Right lung (tissue), 5 donors: ENCODE measurements around the gene MACF1. TPM values are rescaled to one million over a fixed set of nuclear protein-coding genes. Genes with fewer than 3 reads are reported as not detected.
"Not testable (repeated sequence)": the region's sequence is repeated elsewhere in the genome, so short reads cannot be mapped to it uniquely, and the experiment has no call there.

Experiments
- DNase-seq, 2 donors: peaks; one replicate each; pipeline ENCODE4 v3.0.0-alpha.2; 2013
- polyA plus RNA-seq, 5 donors: library from polyadenylated mRNA; unstranded; fragments of 120-200 nt; gene quantifications; one replicate each; pipeline versions ENCODE4 v1.2.1 to v1.2.3, GENCODE V29; 2013; ENCODE audit warnings: inconsistent platforms in 1 of 5, low replicate concordance in 1 of 5; ENCODE audit not compliant: insufficient read length in 5 of 5, insufficient read depth in 1 of 5

MACF1 gene
- polyA plus RNA-seq, 5 donors = 388 to 476 (median 439) TPM

- DNase-seq = no peak
Observed at GRCh38 chr1:39450956-39451606, 246.6 kb downstream of the MACF1 start.

GRCh38 chr1:39452081-39452480, 247.6 kb downstream of the MACF1 start:
- DNase-seq = no peak

GRCh38 chr1:39452540-39452939, 248.0 kb downstream of the MACF1 start:
- DNase-seq = no peak

DNA sequence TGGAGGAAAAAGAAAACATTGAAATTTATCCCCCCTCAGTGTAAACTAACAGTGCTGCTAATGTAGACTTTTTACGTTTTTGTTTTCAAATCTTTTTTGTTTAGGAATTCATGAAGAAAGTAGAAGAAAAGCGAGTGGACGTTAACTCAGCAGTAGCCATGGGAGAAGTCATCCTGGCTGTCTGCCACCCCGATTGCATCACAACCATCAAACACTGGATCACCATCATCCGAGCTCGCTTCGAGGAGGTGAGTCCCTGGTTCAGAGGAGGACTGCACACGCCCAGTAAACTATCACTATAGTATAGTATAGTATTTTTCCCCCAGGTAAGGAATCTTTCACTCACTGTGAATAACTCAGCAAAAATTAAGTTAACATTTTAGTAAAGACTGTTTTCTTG, 249.1 kb downstream of the MACF1 start:
- peak; percentile 20 to 32 for DNase-seq

DNA sequence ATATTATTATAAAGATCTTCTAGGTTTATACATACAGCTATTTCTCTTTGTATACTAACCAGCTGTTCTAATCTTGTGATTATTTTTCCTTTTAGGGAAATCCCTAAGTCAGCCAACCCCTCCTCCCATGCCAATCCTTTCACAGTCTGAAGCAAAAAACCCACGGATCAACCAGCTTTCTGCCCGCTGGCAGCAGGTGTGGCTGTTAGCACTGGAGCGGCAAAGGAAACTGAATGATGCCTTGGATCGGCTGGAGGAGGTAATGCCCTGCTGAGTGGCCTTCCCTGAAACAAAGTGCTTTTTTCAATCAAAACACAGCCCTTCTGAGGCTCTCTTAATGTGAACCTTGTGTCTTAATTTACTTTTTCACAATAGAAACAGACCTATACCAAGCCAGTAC, 254.5 kb downstream of the MACF1 start:
- DNase-seq = no peak

- DNase-seq = no peak
Observed at GRCh38 chr1:39462074-39462473, 257.6 kb downstream of the MACF1 start.

DNA sequence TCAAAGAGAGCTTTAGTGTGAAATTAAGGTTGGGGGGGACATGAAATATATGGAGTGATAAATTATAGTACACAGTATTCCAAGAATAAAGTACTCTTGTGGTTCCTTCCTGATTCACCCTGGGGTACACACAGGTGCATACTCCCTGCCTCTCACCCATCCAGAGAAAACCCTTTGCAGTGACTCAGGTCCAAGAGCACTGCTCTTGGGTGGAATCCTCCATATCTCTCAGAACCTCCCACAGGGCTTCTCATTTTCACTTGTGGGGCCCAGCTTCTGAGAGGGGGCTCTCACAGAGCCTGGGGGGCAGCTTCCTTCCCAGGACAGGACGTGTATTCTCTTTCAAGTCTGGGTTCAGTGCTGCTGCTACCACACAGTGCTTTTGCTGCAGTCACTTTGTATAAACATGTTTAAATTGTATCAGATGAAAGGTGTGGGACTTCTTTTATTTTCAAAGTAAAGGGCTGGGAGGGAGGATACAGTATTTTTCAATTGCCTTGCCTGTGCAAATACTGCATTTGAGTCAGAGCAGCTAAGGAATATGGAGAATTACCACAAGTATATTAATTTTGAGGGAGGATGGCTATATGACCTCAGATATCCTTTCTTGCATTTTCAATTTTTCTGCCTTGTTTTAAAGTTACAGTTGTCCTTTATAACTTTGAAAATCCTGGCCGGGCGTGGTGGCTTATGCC, 262.1 kb downstream of the MACF1 start:
- no peak for DNase-seq

- DNase-seq = peak in 1 of 2 donors; percentile 24
Observed at GRCh38 chr1:39467108-39467720, 262.7 kb downstream of the MACF1 start.

- no peak for DNase-seq
Observed at GRCh38 chr1:39469150-39469549, 264.7 kb downstream of the MACF1 start.

DNA sequence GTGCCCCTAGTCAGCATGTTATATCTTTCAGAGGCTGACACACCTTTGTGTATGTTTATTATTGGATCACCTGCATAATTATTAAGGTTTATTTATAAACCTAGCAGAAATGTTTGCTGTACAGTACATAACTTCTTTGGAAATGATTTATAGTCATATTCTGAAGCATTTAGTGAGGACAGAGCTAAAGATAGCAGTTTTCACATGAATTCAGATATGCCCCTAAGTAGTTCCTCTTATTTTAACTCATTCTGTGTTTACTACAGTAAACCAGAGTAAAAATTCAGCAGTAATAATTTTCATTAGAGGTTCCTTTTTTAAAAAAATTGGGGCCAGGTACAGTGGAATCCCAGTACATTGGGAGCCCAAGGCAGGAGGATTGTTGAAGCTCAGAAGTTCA, 265.5 kb downstream of the MACF1 start:
- DNase-seq = no peak

DNA sequence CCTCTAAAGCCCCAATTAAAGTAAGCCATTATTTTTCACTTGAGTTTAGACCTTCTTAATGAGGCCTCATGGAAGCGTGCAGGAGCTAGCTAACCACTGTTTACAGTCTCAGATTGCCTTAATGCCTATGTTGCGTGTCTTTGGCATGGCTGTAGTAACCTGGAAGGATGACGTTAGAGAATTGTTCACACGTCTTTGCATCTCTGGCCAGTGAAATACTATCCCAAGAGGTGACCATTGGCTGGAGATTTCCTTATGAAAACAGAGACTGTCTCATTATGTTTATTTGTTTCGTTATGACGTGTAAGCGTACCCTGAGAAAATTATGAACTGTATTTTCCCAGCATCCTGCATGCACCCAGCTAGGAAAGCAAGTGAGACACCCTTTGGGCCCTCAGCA, 268.3 kb downstream of the MACF1 start:
- DNase-seq = no peak

DNA sequence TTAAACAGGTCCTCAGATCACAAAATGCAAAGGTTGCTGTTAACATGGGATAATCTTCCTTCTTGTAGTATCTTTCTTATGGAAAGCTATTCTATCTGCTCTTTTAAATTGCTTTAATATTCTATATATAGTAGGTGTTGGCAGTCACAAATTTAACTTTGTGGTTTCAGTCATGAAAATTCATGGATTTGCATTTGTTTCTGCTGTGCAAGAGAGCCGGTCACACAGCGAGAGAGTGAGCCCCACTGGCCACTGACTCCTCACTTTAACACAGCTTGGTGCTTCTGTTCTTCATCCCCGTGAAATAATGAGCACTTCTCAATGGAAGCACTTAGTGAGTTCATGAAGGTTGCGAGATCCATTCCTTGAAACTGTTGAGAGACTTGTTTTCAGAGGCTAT, 268.8 kb downstream of the MACF1 start:
- DNase-seq = no peak

- DNase-seq = no peak
Observed at GRCh38 chr1:39474810-39475209, 270.3 kb downstream of the MACF1 start.

- not testable (repeated sequence) for DNase-seq
Observed at GRCh38 chr1:39475551-39475950, 271.1 kb downstream of the MACF1 start.

GRCh38 chr1:39478126-39478915, 273.8 kb downstream of the MACF1 start:
- no peak for DNase-seq

- DNase-seq = no peak
Observed at GRCh38 chr1:39481289-39481688, 276.8 kb downstream of the MACF1 start.

DNA sequence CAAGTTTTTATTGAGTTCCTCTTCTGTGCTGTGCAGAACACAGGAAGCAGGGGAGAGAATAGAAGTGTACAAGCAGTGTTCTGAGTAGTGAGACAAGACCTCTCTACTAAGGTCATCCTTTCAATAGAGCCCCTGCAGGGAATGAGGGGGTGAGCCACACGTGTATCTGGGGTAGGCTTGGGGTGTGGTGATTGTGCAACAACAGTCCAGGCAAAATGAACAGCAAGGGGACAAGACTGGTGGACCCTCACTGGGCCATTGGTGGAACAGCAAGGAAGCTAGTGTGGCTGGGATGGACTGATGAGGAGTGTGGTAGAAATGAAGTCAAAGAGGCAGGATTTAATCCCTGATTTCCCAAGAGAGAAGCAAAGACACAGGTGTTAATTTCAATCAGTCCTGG, 278.8 kb downstream of the MACF1 start:
- no peak for DNase-seq

- DNase-seq = no peak
Observed at GRCh38 chr1:39484564-39484963, 280.1 kb downstream of the MACF1 start.

- DNase-seq = no peak
Observed at GRCh38 chr1:39485046-39485803, 280.7 kb downstream of the MACF1 start.

- no peak for DNase-seq
Observed at GRCh38 chr1:39488012-39488545, 283.6 kb downstream of the MACF1 start.
